ENCODE results near the gene AKNA. TPM values are rescaled to one million over a fixed set of nuclear protein-coding genes. Genes with fewer than 3 reads are reported as not detected.

Gene AKNA
- total and polyA plus RNA-seq, 2 donors (not counting 1 experiment from before 2014, with no cell fraction given) = 178 to 407 TPM

Other genes starting within 250 kb of the AKNA start
- gene COL27A1, start 232.4 kb downstream of the AKNA start, total RNA-seq = 0.27 TPM in 2 replicates
- 0.16 and 0.59 TPM in 2 replicates for gene COL27A1, start 232.4 kb downstream of the AKNA start, polyA plus RNA-seq
- gene ORM1, start 64.9 kb downstream of the AKNA start, total RNA-seq = not detected in 2 replicates
- 0.13 TPM in 1 of 2 replicates, not detected in the other for gene ORM1, start 64.9 kb downstream of the AKNA start, polyA plus RNA-seq
- not detected in 2 replicates for gene ORM2, start 58.1 kb downstream of the AKNA start, total RNA-seq
- gene ORM2, start 58.1 kb downstream of the AKNA start, polyA plus RNA-seq = not detected in 2 replicates
- 95.7 and 96.6 TPM in 2 replicates for gene WHRN, start 117.5 kb upstream of the AKNA start, total RNA-seq
- 19.2 and 19.4 TPM in 2 replicates for gene WHRN, start 117.5 kb upstream of the AKNA start, polyA plus RNA-seq
- 83.1 and 86.8 TPM in 2 replicates for gene ATP6V1G1, start 199.8 kb upstream of the AKNA start, total RNA-seq
- 150 and 155 TPM in 2 replicates for gene ATP6V1G1, start 199.8 kb upstream of the AKNA start, polyA plus RNA-seq
- 35.0 and 35.3 TPM in 2 replicates for gene TMEM268, start 223.3 kb upstream of the AKNA start, total RNA-seq
- gene TMEM268, start 223.3 kb upstream of the AKNA start, polyA plus RNA-seq = 28.3 and 34.0 TPM in 2 replicates